OCI-LY7 (cell line): ENCODE measurements around the gene METAP1D.

ENCODE experiments used
- CTCF ChIP-seq: fragments of 200-600 bp; sonication (generic); conservative IDR thresholded peaks from 2 replicates; pipeline ENCODE4 v1.5.1; 2014; ENCODE audit warnings: mild to moderate bottlenecking, antibody characterized with exemption, low read length, moderate library complexity, mixed read lengths
- EZH2phosphoT487 ChIP-seq: fragments of 200-600 bp; sonication (generic); IDR thresholded peaks from 2 replicates; pipeline ENCODE4 v1.6.1; 2018; ENCODE audit warnings: low read depth, borderline replicate concordance, mild to moderate bottlenecking, mixed run types, antibody characterized with exemption, low read length, moderate library complexity, mixed read lengths

GRCh38 chr2:172100080-172100934 is 100.6 kb downstream of the METAP1D start:
- TF ChIP-seq CTCF = no peak
- no peak for TF ChIP-seq EZH2phosphoT487
